Neural progenitor cell (in vitro differentiated cells): Measurements from ENCODE around the gene NTN4.

Experiments used
- EZH2 ChIP-seq: fragments of 200-600 bp; sonication (generic); IDR thresholded peaks from 2 replicates; pipeline ENCODE4 v1.6.1; 2017; ENCODE audit warnings: antibody characterized with exemption, mild to moderate bottlenecking, moderate library complexity
- TF ChIP-seq, protein P1 (sequence below): fragments of 200-600 bp; sonication (generic); IDR thresholded peaks from 2 replicates; pipeline ENCODE4 v1.5.1; 2017; ENCODE audit warnings: antibody characterized with exemption, mild to moderate bottlenecking

GRCh38 chr12:95766356-95767019 is 24.1 kb downstream of the NTN4 start:
- TF ChIP-seq, protein P1, sequence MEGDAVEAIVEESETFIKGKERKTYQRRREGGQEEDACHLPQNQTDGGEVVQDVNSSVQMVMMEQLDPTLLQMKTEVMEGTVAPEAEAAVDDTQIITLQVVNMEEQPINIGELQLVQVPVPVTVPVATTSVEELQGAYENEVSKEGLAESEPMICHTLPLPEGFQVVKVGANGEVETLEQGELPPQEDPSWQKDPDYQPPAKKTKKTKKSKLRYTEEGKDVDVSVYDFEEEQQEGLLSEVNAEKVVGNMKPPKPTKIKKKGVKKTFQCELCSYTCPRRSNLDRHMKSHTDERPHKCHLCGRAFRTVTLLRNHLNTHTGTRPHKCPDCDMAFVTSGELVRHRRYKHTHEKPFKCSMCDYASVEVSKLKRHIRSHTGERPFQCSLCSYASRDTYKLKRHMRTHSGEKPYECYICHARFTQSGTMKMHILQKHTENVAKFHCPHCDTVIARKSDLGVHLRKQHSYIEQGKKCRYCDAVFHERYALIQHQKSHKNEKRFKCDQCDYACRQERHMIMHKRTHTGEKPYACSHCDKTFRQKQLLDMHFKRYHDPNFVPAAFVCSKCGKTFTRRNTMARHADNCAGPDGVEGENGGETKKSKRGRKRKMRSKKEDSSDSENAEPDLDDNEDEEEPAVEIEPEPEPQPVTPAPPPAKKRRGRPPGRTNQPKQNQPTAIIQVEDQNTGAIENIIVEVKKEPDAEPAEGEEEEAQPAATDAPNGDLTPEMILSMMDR, result no peak
- no peak for TF ChIP-seq EZH2
